GM21825 (cell line): Measurements from ENCODE around the gene RAG1.

Source experiments
- ATAC-seq: cut with Tn5 transposase; IDR thresholded peaks from one replicate; pipeline ENCODE4 v1.9.1; 2021; ENCODE audit warnings: mild to moderate bottlenecking, moderate library complexity; ENCODE audit not compliant: unreplicated experiment

RAG1 gene

GRCh38 chr11:36627006-36627405 lies 59.2 kb downstream of the RAG1 start:
- no peak for ATAC-seq

DNA sequence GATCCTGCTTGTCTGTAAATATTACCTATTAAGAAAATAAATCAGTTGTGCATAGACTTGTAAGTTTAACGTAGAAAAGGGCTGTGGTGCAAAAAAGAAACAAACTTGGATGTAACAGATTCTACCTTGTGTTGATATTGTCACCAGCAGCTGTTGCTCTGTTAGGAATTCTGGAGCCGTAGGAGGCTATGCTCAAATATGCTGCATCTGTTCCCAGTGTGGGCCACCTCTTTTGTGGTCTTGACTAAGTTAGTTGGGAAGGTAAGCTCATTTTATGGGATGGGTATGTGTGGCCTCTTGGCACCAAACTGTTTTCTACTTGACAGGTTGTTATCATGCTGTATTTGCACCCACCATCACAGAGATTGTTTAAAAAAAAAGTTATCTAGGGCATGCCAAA lies 59.7 kb downstream of the RAG1 start:
- ATAC-seq: no peak

DNA sequence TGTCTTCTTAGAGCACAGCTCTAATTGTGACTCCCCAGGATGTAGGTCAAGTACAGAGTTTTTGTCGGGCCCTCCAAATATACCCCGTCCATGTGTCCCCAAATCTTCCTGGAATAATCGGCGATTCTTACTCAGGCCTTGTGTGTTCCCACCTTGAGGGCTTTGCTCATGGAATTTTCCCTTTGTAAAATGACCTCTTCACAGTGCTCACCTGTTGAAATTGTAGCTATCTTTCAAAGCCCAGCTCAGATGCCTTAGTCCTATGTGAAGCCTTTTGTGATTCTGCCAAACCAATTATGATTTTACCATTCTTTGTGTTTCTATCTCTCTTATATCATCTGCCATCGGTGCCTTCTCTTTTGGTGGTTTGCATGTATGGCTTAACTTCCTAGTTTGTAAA lies 60.3 kb downstream of the RAG1 start:
- ATAC-seq: no peak

GRCh38 chr11:36628765-36629244 lies 61.0 kb downstream of the RAG1 start:
- ATAC-seq: no peak
